HL-60 (cell line): Measurements from ENCODE around the gene RAB39B.
"Not testable (repeated sequence)": the region's sequence is repeated elsewhere in the genome, so short reads cannot be mapped to it uniquely, and the experiment has no call there.

Source experiments
- DNase-seq, 2 experiments: peaks; one replicate each; pipeline ENCODE4 v3.0.0-alpha.2; 2010 to 2020; ENCODE audit warnings: low read depth in 1 of 2, low spot score in 1 of 2
- H3K27ac ChIP-seq: fragments of 250-450 bp; sonication (Bioruptor Pico); replicated peaks from 2 replicates; pipeline ENCODE4 v1.5.1; 2020; ENCODE audit warnings: mild to moderate bottlenecking, moderate library complexity
- H3K27me3 ChIP-seq: fragments of 250-450 bp; sonication (Bioruptor Pico); 2 replicates; pipeline ENCODE4 v1.5.1; 2021; ENCODE audit warnings: mild to moderate bottlenecking, moderate library complexity; ENCODE audit not compliant: insufficient read depth, poor library complexity, severe bottlenecking
- H3K4me3 ChIP-seq: replicated peaks from 2 replicates; pipeline ENCODE4 v1.5.1; 2011; ENCODE audit warnings: mild to moderate bottlenecking, control low read depth, low read length; ENCODE audit not compliant: insufficient read depth
- GABPA ChIP-seq: IDR thresholded peaks from 2 replicates; pipeline ENCODE4 v1.6.1; 2012; ENCODE audit warnings: low read depth
- POLR2AphosphoS5 ChIP-seq: IDR thresholded peaks from 2 replicates; pipeline ENCODE4 v1.6.1; 2012; ENCODE audit warnings: low read depth
- SPI1 ChIP-seq: IDR thresholded peaks from 2 replicates; pipeline ENCODE4 v1.6.1; 2012; ENCODE audit warnings: low read depth, mild to moderate bottlenecking, borderline replicate concordance
- TF ChIP-seq, protein P1 (sequence below): IDR thresholded peaks from one replicate; pipeline ENCODE4 v1.5.1; 2011; ENCODE audit warnings: low read length, control low read depth, inconsistent platforms; ENCODE audit not compliant: insufficient read depth
- TF ChIP-seq, protein P2 (sequence below): IDR thresholded peaks from 2 replicates; pipeline ENCODE4 v1.6.1; 2012; ENCODE audit warnings: low read depth; ENCODE audit not compliant: insufficient replicate concordance

The RAB39B gene

DNA sequence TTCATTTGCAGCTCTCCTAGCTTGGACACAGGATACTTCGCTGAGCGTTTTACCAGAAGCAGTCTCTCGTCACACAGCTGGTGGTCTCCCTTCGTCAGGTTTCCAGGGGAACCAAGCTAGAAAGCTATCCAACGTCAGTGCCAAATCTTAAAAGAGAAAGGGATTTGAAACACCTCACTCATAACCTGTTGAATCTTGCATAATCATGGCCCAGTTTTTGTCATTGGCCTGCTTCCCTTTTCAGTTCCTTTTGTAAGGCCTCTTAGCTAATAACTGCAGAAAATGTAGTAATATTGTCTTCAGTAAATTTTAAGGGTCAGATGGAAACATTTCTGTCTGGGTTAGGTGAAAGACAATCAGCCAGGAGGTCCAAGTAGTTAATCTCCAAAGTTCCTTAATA, 22.0 kb downstream of the RAB39B start:
- Histone ChIP-seq H3K4me3 (no peak overlapping the region), H3K27me3 (no peaks in the 10 kb centered on the region), H3K27ac (peak overlapping the region; percentile 73)
- DNase-seq: peak; percentile 73 to 78
- TF ChIP-seq SPI1: peak; percentile 55
- no peak for TF ChIP-seq POLR2AphosphoS5

DNA sequence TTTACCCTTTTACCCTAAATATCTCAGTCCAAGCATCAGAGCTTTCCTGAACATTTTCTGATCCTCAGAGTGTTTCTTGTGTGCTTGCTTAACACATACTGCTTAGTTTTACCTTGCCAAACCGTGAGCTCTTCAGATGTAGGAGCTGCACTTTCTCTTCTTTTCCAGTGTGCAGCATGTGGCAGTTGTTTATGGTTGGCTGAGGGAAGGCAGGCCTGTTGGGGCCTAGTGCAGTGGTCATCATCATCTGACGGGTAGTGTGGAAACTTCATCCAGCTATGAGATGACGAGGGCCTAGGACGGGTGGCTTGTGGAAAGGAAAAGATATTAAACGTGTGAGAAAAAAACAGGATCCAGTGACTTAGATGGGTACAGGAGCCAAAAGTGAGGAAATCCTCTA, 26.6 kb downstream of the RAB39B start:
- DNase-seq: no peak
- TF ChIP-seq, protein P1, sequence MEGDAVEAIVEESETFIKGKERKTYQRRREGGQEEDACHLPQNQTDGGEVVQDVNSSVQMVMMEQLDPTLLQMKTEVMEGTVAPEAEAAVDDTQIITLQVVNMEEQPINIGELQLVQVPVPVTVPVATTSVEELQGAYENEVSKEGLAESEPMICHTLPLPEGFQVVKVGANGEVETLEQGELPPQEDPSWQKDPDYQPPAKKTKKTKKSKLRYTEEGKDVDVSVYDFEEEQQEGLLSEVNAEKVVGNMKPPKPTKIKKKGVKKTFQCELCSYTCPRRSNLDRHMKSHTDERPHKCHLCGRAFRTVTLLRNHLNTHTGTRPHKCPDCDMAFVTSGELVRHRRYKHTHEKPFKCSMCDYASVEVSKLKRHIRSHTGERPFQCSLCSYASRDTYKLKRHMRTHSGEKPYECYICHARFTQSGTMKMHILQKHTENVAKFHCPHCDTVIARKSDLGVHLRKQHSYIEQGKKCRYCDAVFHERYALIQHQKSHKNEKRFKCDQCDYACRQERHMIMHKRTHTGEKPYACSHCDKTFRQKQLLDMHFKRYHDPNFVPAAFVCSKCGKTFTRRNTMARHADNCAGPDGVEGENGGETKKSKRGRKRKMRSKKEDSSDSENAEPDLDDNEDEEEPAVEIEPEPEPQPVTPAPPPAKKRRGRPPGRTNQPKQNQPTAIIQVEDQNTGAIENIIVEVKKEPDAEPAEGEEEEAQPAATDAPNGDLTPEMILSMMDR: no peak
- TF ChIP-seq GABPA (no peak), SPI1 (no peak), POLR2AphosphoS5 (no peak)
- TF ChIP-seq, protein P2, sequence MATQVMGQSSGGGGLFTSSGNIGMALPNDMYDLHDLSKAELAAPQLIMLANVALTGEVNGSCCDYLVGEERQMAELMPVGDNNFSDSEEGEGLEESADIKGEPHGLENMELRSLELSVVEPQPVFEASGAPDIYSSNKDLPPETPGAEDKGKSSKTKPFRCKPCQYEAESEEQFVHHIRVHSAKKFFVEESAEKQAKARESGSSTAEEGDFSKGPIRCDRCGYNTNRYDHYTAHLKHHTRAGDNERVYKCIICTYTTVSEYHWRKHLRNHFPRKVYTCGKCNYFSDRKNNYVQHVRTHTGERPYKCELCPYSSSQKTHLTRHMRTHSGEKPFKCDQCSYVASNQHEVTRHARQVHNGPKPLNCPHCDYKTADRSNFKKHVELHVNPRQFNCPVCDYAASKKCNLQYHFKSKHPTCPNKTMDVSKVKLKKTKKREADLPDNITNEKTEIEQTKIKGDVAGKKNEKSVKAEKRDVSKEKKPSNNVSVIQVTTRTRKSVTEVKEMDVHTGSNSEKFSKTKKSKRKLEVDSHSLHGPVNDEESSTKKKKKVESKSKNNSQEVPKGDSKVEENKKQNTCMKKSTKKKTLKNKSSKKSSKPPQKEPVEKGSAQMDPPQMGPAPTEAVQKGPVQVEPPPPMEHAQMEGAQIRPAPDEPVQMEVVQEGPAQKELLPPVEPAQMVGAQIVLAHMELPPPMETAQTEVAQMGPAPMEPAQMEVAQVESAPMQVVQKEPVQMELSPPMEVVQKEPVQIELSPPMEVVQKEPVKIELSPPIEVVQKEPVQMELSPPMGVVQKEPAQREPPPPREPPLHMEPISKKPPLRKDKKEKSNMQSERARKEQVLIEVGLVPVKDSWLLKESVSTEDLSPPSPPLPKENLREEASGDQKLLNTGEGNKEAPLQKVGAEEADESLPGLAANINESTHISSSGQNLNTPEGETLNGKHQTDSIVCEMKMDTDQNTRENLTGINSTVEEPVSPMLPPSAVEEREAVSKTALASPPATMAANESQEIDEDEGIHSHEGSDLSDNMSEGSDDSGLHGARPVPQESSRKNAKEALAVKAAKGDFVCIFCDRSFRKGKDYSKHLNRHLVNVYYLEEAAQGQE: no peak

DNA sequence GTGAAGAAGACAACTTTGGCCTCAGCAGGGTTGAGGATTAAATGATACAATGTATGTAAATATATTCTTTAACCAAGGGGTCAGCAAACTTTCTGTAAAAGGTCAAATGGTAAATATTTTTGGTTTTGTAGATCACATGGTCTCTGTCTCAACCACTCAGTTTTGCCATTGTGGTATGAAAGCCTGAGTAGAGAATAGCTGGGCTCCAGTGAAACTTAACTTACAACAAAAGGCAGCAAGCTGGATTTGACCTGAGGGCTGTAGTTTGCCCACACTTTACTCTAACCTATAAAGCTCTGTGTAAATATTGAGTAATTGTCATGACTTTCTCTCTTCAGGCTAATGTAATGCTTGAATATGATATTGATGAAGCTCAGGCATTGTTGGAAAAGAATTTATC, 28.4 kb downstream of the RAB39B start:
- no peaks in the 10 kb centered on the region for H3K27me3 ChIP-seq
- H3K4me3 ChIP-seq: no peak overlapping the region
- TF ChIP-seq GABPA: no peak
- TF ChIP-seq, protein P2: no peak
- TF ChIP-seq, protein P1: no peak
- no peak for TF ChIP-seq POLR2AphosphoS5
- no peak for TF ChIP-seq SPI1
- H3K27ac ChIP-seq: no peak overlapping the region
- DNase-seq: no peak

More for the DNA sequence above, 26.6 kb downstream of the RAB39B start:
- no peaks in the 10 kb centered on the region for H3K27me3 ChIP-seq
- no peak overlapping the region for H3K4me3 ChIP-seq
- H3K27ac ChIP-seq: no peak overlapping the region

GRCh38 chrX:155231163-155231562, 33.1 kb downstream of the RAB39B start:
- DNase-seq: no peak
- Histone ChIP-seq H3K4me3 (no peak overlapping the region), H3K27me3 (no peaks in the 10 kb centered on the region), H3K27ac (no peak overlapping the region)
- TF ChIP-seq GABPA: no peak

- TF ChIP-seq, protein P1: no peak
- no peak for TF ChIP-seq POLR2AphosphoS5
- TF ChIP-seq, protein P2: no peak
- TF ChIP-seq SPI1: no peak
- TF ChIP-seq GABPA: no peak
- Histone ChIP-seq H3K4me3 (no peak overlapping the region), H3K27me3 (no peaks in the 10 kb centered on the region), H3K27ac (no peak overlapping the region)
- DNase-seq: no peak
Measured at GRCh38 chrX:155225774-155226173, 38.5 kb downstream of the RAB39B start.

- not testable (repeated sequence) for DNase-seq, H3K27ac ChIP-seq, H3K27me3 ChIP-seq
Measured at GRCh38 chrX:155223746-155224145, 40.5 kb downstream of the RAB39B start.

More at GRCh38 chrX:155223746-155224145, 40.5 kb downstream of the RAB39B start:
- not testable (repeated sequence) for H3K4me3 ChIP-seq
